SK-N-SH (cell line): ENCODE measurements around the gene RIC3. TPM values are rescaled to one million over a fixed set of nuclear protein-coding genes. Genes with fewer than 3 reads are reported as not detected.
A peak's percentile ranks its signal among the peaks of the same experiment; 100 is the strongest.

Source experiments
- CTCF ChIA-PET: fragments of 300-600, 350-600 bp; formaldehyde crosslinking; extraction: SDS; loops from one replicate; lab custom pipeline; 2021; lab: Yijun Ruan, JAX
- POLR2A ChIA-PET: fragments of 350-600 bp; sonication (Branson Sonifier 250); formaldehyde crosslinking; extraction: SDS; loops from one replicate; lab custom pipeline; 2020; ENCODE audit warnings: antibody characterized with exemption, inconsistent platforms; lab: Yijun Ruan, JAX
- DNase-seq: peaks from one replicate; pipeline ENCODE4 v3.0.0; 2012
- H2AFZ ChIP-seq: fragments of 200-600 bp; sonication (generic); 2 replicates; pipeline ENCODE4 v1.8.1; 2016; ENCODE audit warnings: antibody characterized with exemption, mild to moderate bottlenecking, low read depth
- H3F3A ChIP-seq: fragments of 200-600 bp; sonication (generic); replicated peaks from 2 replicates; pipeline ENCODE3; 2016; ENCODE audit warnings: antibody characterized with exemption, mild to moderate bottlenecking; ENCODE audit not compliant: insufficient read depth
- H3K27ac ChIP-seq, 2 experiments: fragments of 200-500 bp in 1 of 2; fragments of 200-600 bp in 1 of 2; sonication (Bioruptor generic) in 1 of 2; sonication (generic), shearing (Covaris generic) in 1 of 2; 2 replicates each; pipeline versions ENCODE4 v1.5.1 to v1.6.1; 2014 to 2016; ENCODE audit warnings: low read depth in 2 of 2, inconsistent platforms in 1 of 2, low read length in 1 of 2, mild to moderate bottlenecking in 1 of 2, mixed read lengths in 1 of 2
- H3K27me3 ChIP-seq: fragments of 200-600 bp; sonication (generic), shearing (Covaris generic); 2 replicates; pipeline ENCODE4 v1.6.1; 2016; ENCODE audit warnings: mixed run types; ENCODE audit not compliant: insufficient read depth
- H3K36me3 ChIP-seq, 2 experiments: fragments of 200-500 bp in 1 of 2; fragments of 200-600 bp in 1 of 2; sonication (Bioruptor generic) in 1 of 2; sonication (generic) in 1 of 2; replicated peaks in 1 of 2; 2 replicates each; pipeline versions ENCODE3 to v1.5.1; 2014 to 2016; ENCODE audit warnings: low read length in 1 of 2, mild to moderate bottlenecking in 1 of 2; ENCODE audit not compliant: insufficient read depth in 2 of 2, control insufficient read depth in 1 of 2
- H3K4me1 ChIP-seq, 2 experiments: fragments of 200-500 bp in 1 of 2; fragments of 200-600 bp in 1 of 2; sonication (Bioruptor generic) in 1 of 2; sonication (generic), shearing (Covaris generic) in 1 of 2; 2 replicates each; pipeline versions ENCODE4 v1.5.1 to v1.6.1; 2014 to 2016; ENCODE audit warnings: low read depth in 1 of 2, low read length in 1 of 2, mixed run types in 1 of 2; ENCODE audit not compliant: insufficient read depth in 2 of 2, control insufficient read depth in 1 of 2
- H3K4me2 ChIP-seq: fragments of 200-600 bp; sonication (generic), shearing (Covaris generic); 2 replicates; pipeline ENCODE4 v1.6.1; 2017; ENCODE audit warnings: mixed run types
- H3K4me3 ChIP-seq, 2 experiments: fragments of 200-500 bp in 1 of 2; fragments of 200-600 bp in 1 of 2; sonication (Bioruptor generic) in 1 of 2; sonication (generic), shearing (Covaris generic) in 1 of 2; 2 replicates each; pipeline versions ENCODE4 v1.5.1 to v1.8.1; 2014 to 2016; ENCODE audit warnings: low read depth in 2 of 2, inconsistent platforms in 1 of 2, low read length in 1 of 2, mild to moderate bottlenecking in 1 of 2, mixed read lengths in 1 of 2, moderate library complexity in 1 of 2
- H3K79me2 ChIP-seq: fragments of 200-600 bp; sonication (generic); 2 replicates; pipeline ENCODE4 v1.8.1; 2017; ENCODE audit warnings: mild to moderate bottlenecking; ENCODE audit not compliant: insufficient read depth
- H3K9ac ChIP-seq: fragments of 200-600 bp; sonication (generic); 2 replicates; pipeline ENCODE4 v1.6.1; 2017; ENCODE audit warnings: mixed run types
- H3K9me2 ChIP-seq: fragments of 200-600 bp; sonication (generic); 2 replicates; pipeline ENCODE4 v1.6.1; 2017; ENCODE audit warnings: mixed run types
- H3K9me3 ChIP-seq: fragments of 200-600 bp; sonication (generic); 2 replicates; pipeline ENCODE4 v1.6.1; 2017; ENCODE audit warnings: mixed run types, mild to moderate bottlenecking, moderate library complexity
- H4K20me1 ChIP-seq: fragments of 200-600 bp; sonication (generic); 2 replicates; pipeline ENCODE4 v1.6.1; 2017; ENCODE audit warnings: mild to moderate bottlenecking, mixed run types; ENCODE audit not compliant: insufficient read depth
- FOXM1 ChIP-seq: IDR thresholded peaks from 2 replicates; pipeline ENCODE4 v1.4.0; 2012; ENCODE audit warnings: low read depth, mild to moderate bottlenecking
- IRF3 ChIP-seq: fragments of 150-350 bp; IDR thresholded peaks from 2 replicates; pipeline ENCODE4 v1.6.1; 2016; ENCODE audit warnings: mild to moderate bottlenecking, low read depth, low read length
- MAX ChIP-seq: IDR thresholded peaks from 2 replicates; pipeline ENCODE4 v1.4.0; 2012; ENCODE audit warnings: low read depth
- MXI1 ChIP-seq: IDR thresholded peaks from 2 replicates; pipeline ENCODE4 v1.6.1; 2012; ENCODE audit warnings: mild to moderate bottlenecking, low read depth, low read length, improper control_type of control experiment
- NFIC ChIP-seq: IDR thresholded peaks from 2 replicates; pipeline ENCODE4 v1.4.0; 2012; ENCODE audit warnings: borderline replicate concordance
- POLR2AphosphoS5 ChIP-seq: IDR thresholded peaks from 2 replicates; pipeline ENCODE4 v1.6.1; 2012; ENCODE audit warnings: low read depth, low read length
- RCOR1 ChIP-seq: fragments of 150-350 bp; IDR thresholded peaks from 2 replicates; pipeline ENCODE4 v1.6.1; 2017; ENCODE audit warnings: antibody characterized with exemption, low read length
- TCF12 ChIP-seq: IDR thresholded peaks from 2 replicates; pipeline ENCODE4 v1.4.0; 2012
- TEAD4 ChIP-seq: IDR thresholded peaks from 2 replicates; pipeline ENCODE4 v1.4.0; 2012; ENCODE audit warnings: mild to moderate bottlenecking, borderline replicate concordance; ENCODE audit not compliant: insufficient read depth
- USF2 ChIP-seq: fragments of 150-350 bp; IDR thresholded peaks from 2 replicates; pipeline ENCODE4 v1.6.1; 2017; ENCODE audit warnings: antibody characterized with exemption, low read length, low read depth, borderline replicate concordance
- ZBTB33 ChIP-seq: IDR thresholded peaks from 2 replicates; pipeline ENCODE4 v1.4.0; 2012; ENCODE audit warnings: low read depth, borderline replicate concordance
- WGBS: methylation state at CpG from one replicate; pipeline ENCODE4 v1.1.6; 2017; ENCODE audit warnings: low lambda C conversion rate; 5-methylcytosine and 5-hydroxymethylcytosine counted together
- polyA plus RNA-seq, 3 experiments: library from polyadenylated mRNA; depleted of rRNA; stranded (reverse); fragments of >200 nt; gene quantifications; 2 replicates each; pipeline ENCODE4 v1.2.3, GENCODE V29; 2012

The RIC3 gene
- polyA plus RNA-seq, 1 of the 3 experiments (the other 2 are of a cell fraction): 0.54 TPM

GRCh38 chr11:8081591-8082250 lies 87.1 kb downstream of the RIC3 start:
- H3K79me2 ChIP-seq: no peaks in the 10 kb centered on the region
- H4K20me1 ChIP-seq: peaks cover 26% of the 10 kb centered on the region; the same call in 1 of the 2 replicates
- peak; percentile 65 for DNase-seq

More at GRCh38 chr11:8081591-8082250, 87.1 kb downstream of the RIC3 start:
- WGBS: 25% methylated on average over 4 of the region's 24 CpGs
- Histone ChIP-seq H3F3A (peaks cover 4% of the 10 kb centered on the region), H3K4me3 (peak overlapping the region; percentile 67 to 73), H3K4me2 (peak overlapping the region; percentile 96), H3K9me2 (no peaks in the 10 kb centered on the region), H3K9me3 (no peaks in the 10 kb centered on the region), H3K27me3 (no peaks in the 10 kb centered on the region), H3K4me1 (peaks cover 19 to 60% of the 10 kb centered on the region in 2 experiments; a peak in 3 of 4 replicates), H3K27ac (peak overlapping the region in 1 of 2 experiments; percentile 92; a peak in 2 of 4 replicates), H3K9ac (peak overlapping the region; percentile 68; the same call in 1 of the 2 replicates), H2AFZ (0 out of 2 replicates have a peak overlapping the region, but pooled peaks have one; percentile 41), H3K36me3 (no peaks in the 10 kb centered on the region)
- no peak for TF ChIP-seq NFIC
- TF ChIP-seq FOXM1: no peak
- peak; percentile 67 for TF ChIP-seq MAX
- TF ChIP-seq MXI1: peak; percentile 27; the same call in 1 of the 2 replicates
- TF ChIP-seq POLR2AphosphoS5: no peak
- TF ChIP-seq IRF3: no peak
- TF ChIP-seq USF2: no peak
- TF ChIP-seq RCOR1: no peak
- no peak for TF ChIP-seq TEAD4
- no peak for TF ChIP-seq TCF12
- TF ChIP-seq ZBTB33: no peak
- ChIA-PET CTCF (interaction anchor here (1.2 to 26.8 kb wide), 13 partner anchors 9 to 485 kb away, joined by 3 to 620 read pairs (median 8); no protein-coding TSS in a partner anchor), POLR2A (interaction anchor here (0.8 to 2.4 kb wide), 8 partner anchors 9 to 151 kb away, joined by 4 to 16 read pairs (median 5); no protein-coding TSS in a partner anchor)
